NB4 (cell line): Measurements from ENCODE around the gene RARA.

Experiments
- DNase-seq: peaks from one replicate; pipeline ENCODE4 v3.0.0; 2010; ENCODE audit warnings: low read depth
- H3K4me3 ChIP-seq: one replicate; pipeline ENCODE4 v1.5.1; 2011; ENCODE audit warnings: mild to moderate bottlenecking, low read depth, low read length, moderate library complexity
- CTCF ChIP-seq: IDR thresholded peaks from one replicate; pipeline ENCODE4 v1.5.1; 2012; ENCODE audit warnings: low read depth, low read length
- MYC ChIP-seq: IDR thresholded peaks from 2 replicates; pipeline ENCODE4 v1.6.1; 2011; ENCODE audit warnings: low read depth, low read length
- POLR2A ChIP-seq: IDR thresholded peaks from 2 replicates; pipeline ENCODE4 v1.6.1; 2011; ENCODE audit warnings: mild to moderate bottlenecking; ENCODE audit not compliant: insufficient read length; ENCODE audit errors: extremely low read depth
- TF ChIP-seq, protein P1 (sequence below): IDR thresholded peaks from 2 replicates; pipeline ENCODE4 v1.6.1; 2011; ENCODE audit warnings: low read depth, low read length

Gene RARA

GRCh38 chr17:40348562-40349476 is 39.8 kb downstream of the RARA start:
- H3K4me3 ChIP-seq: no peak overlapping the region
- TF ChIP-seq MYC (no peak), CTCF (no peak), POLR2A (no peak)
- TF ChIP-seq, protein P1, sequence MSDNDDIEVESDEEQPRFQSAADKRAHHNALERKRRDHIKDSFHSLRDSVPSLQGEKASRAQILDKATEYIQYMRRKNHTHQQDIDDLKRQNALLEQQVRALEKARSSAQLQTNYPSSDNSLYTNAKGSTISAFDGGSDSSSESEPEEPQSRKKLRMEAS: no peak
- DNase-seq: no peak

GRCh38 chr17:40349477-40349894 is 40.5 kb downstream of the RARA start:
- DNase-seq: no peak
- H3K4me3 ChIP-seq: no peak overlapping the region
- TF ChIP-seq, protein P1: no peak
- TF ChIP-seq CTCF (no peak), POLR2A (no peak), MYC (no peak)

DNA sequence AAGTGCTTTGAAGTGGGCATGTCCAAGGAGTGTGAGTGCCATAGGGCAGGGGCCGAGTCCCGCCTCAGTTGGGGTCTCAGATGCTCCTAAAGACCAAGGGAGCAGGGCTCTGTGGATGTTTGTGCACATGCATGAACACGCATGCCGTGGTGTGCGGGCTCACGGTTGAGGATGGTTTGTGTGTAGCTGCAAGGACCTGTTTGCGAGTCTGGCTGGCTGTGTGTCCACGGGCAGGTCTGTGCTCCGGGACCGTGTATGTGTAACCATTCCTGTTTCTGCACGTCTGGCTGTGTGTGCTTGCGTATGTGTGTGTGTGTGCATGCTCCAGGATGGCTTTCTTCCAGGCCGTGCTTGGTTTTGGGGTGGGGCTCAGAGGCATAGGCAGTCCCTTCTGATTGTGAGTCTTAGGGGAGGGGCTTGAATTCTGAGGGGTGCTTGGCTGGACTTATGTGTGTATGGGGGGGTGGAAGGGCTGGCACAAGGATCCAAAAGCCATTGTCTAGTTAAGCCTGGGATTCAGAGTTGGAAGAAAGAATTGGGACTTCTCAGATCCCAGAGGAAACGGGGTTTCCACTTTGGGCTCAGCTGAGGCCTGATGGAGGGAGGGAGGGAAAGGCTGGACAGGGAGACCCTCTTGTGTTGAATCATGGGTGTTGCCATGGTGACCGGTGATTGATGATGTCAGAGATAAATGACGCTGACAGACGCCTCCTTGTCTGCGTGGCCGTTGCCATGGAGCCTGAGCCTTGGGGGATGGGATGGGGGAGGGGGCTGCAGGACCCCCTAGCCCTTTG is 41.1 kb downstream of the RARA start:
- TF ChIP-seq MYC (no peak), POLR2A (no peak), CTCF (no peak)
- TF ChIP-seq, protein P1: no peak
- no peak for DNase-seq
- no peak overlapping the region for H3K4me3 ChIP-seq

GRCh38 chr17:40350689-40351358 is 41.8 kb downstream of the RARA start:
- no peak overlapping the region for H3K4me3 ChIP-seq
- no peak for DNase-seq
- TF ChIP-seq CTCF (no peak), POLR2A (no peak)

DNA sequence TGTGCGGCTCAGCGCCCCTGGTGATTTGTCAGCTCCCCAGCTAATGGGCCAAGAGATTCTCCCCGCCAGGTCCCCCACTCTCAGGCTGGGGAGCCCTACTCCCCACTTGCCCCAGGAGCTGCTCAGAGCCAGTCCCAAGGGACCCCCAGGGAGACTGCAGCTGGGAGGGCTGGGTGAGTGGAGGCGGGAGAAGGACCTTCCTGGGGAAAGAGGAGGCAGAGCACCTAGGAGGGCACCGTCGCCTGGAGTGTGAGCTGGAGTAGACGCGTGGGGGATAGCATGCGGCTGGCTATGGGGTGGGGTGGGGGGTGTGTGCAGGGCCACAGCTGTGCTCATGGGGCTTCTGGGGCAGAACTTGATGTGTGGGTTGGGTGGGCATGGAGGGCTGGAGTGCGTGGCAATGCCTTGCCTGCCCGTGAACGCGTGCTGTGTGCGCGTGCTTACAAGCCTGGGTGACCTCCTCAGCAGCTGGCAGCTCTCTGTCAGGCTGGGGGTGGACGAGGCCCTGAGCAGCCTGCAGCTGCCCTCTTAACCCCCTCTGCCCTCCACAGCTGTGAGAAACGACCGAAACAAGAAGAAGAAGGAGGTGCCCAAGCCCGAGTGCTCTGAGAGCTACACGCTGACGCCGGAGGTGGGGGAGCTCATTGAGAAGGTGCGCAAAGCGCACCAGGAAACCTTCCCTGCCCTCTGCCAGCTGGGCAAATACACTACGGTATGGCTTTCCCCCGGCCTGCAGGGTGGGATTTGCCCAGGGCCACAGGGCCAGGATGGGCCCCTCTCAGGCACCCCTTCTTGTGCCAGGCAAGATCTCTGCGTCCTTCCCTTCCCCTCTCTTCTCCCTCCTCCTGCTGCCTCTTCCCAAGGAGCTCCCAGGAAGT is 42.6 kb downstream of the RARA start:
- no peak for DNase-seq
- H3K4me3 ChIP-seq: no peak overlapping the region
- TF ChIP-seq MYC: no peak
- TF ChIP-seq CTCF: no peak
- TF ChIP-seq, protein P1: no peak
- TF ChIP-seq POLR2A: no peak
